ENCODE results near the gene SPIB. TPM values are rescaled to one million over a fixed set of nuclear protein-coding genes. Genes with fewer than 3 reads are reported as not detected.

Gene SPIB
- polyA plus RNA-seq: under 1 TPM; 0.06 to 0.22 TPM

DNA sequence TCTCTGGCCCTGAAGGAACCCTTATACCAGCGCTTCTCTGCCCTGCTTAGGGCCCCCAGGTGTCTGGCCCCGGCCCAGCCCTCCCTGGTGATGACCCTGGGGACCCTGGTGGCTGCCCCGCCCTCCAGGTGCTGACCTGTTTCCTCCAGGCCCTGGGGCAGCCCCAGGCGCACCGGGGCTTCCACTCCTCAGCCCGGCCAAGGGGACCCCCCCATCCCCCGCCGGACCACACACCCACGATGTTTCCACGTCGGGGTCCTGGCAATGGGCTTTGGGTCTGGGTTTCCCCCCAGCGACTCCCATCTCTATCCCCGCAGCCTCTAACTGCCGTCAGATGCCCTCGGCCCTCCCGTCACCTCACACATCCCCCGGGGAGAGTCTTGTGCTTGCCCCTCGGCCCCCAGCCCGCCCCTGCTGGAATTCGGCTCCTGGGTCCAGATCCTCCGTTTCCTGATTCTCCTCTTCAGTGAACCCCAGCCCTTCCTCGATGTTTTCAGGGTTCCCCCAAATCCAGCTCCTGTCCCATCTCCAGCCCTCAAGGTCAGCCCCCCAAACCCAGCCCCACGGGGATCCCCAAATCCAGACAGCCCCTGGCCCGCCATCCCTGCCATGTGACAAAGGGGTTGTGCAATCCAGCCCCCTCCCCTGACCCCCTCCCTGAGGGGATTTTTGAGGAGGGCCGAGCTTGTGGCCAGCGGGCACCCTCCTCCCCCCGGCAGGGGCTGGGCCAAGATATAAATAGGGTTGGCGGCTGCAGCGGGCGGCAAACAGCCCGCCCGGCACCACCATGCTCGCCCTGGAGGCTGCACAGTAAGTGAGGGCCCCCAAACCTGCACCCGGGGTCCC is at the start of gene SPIB:
Gene SPIB (plus strand): TSS at position 763 of the 846 bp plus-strand sequence. CDS start 25 bp downstream, at position 788.
- Histone ChIP-seq H3K9me3 (ENCODE audit: control insufficient read depth in 2 of 2, insufficient read depth in 1 of 2, low read depth in 1 of 2, low read length in 1 of 2) (no peaks in the 10 kb centered on the region), H3K4me1 (ENCODE audit: control insufficient read depth in 2 of 2, insufficient read depth in 2 of 2, low read length in 1 of 2) (peaks cover 0 to 3% of the 10 kb centered on the region in 2 donors), H3K27ac (ENCODE audit: low read depth in 2 of 2, low read length in 1 of 2) (no peak within 1 kb of the TSS), H3K27me3 (ENCODE audit: control insufficient read depth in 1 of 2, insufficient read depth in 2 of 2, low read length in 2 of 2) (peaks cover 0 to 12% of the 10 kb centered on the region in 2 donors), H3K36me3 (ENCODE audit: control insufficient read depth in 2 of 2, insufficient read depth in 2 of 2, low read length in 1 of 2) (no peaks in the 10 kb centered on the region), H3K4me3 (ENCODE audit: low read depth in 1 of 2, low read length in 2 of 2) (no peak within 1 kb of the TSS)
- 18 to 19% methylated on average over 31 to 34 of the region's 34 CpGs for WGBS, 2 donors

DNA sequence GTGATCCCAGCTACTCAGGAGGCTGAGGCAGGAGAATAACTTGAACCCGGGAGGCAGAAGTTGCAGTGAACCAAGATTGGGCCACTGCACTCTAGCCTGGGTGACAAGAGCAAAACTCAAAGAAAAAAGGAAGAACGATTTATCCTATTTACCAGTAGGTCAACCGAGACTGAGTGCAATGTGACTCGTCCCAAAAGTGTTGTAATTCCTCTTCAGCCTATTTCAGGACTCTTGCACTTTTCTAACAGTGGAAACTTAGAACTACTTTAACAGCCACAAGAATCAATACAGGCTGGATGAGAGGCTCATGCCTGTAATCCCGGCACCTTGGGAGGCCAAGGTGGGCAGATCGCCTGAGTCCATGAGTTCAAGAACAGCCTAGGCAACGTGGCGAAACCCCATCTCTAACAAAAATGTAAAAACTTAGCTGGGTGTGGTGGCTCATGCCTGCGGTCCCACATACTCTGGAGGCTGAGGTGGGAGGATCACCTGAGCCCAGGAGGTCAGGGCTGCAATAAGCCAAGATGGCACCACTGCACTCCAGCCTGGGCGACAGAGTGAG is 46.7 kb upstream of the SPIB start:
- H3K4me3 ChIP-seq (ENCODE audit: low read depth in 1 of 2, low read length in 2 of 2): no peak overlapping the region
- H3K27ac ChIP-seq (ENCODE audit: low read depth in 2 of 2, low read length in 1 of 2): no peak overlapping the region
- 83% methylated on average over 10 of the region's 10 CpGs for WGBS, 2 donors
- no peaks in the 10 kb centered on the region for H3K4me1 ChIP-seq (ENCODE audit: control insufficient read depth in 2 of 2, insufficient read depth in 2 of 2, low read length in 1 of 2)
- no peaks in the 10 kb centered on the region for H3K36me3 ChIP-seq (ENCODE audit: control insufficient read depth in 2 of 2, insufficient read depth in 2 of 2, low read length in 1 of 2)
- no peaks in the 10 kb centered on the region for H3K27me3 ChIP-seq (ENCODE audit: control insufficient read depth in 1 of 2, insufficient read depth in 2 of 2, low read length in 2 of 2)
- no peaks in the 10 kb centered on the region for H3K9me3 ChIP-seq (ENCODE audit: control insufficient read depth in 2 of 2, insufficient read depth in 1 of 2, low read depth in 1 of 2, low read length in 1 of 2)

DNA sequence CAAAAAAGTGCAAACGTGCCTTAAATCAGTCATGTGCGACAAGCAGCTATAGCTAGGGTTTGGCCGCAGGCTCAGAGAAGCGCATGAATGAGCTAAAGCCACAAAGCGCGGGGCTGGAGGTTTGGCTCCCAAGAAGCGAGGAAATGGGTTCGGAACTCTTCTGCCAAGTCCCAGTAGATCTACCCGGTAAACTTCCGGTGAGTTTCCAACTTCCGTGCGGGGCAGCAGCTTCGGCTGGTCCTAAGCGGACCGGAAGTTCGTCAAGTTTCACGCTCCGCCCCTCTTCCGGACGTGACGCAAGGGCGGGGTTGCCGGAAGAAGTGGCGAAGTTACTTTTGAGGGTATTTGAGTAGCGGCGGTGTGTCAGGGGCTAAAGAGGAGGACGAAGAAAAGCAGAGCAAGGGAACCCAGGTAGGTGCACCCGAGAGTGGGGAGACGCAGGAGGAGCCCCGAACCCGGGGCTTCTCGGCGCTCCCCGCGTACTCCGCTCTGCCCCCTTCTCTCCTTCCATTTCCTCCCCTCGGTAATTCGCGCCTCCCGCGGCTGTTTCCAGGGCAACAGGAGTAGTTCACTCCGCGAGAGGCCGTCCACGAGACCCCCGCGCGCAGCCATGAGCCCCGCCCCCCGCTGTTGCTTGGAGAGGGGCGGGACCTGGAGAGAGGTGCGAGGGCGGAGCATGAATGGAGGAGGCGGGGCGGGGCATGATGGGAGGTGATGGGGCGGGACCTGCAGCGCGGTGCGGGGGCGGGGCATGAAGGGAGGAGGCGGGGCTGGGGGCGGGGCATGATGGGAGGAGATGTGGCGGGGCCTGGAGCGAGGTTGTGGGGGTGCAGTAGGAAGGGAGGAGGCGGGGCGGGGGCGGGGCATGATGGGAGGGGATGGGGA is 42.3 kb upstream of the SPIB start, which contains the start of gene NR1H2:
Gene NR1H2 (plus strand): TSS at position 292 of the 885 bp plus-strand sequence. CDS start 1,149 bp downstream, outside the sequence.
- WGBS, 2 donors: 1% methylated on average over 51 to 67 of the region's 67 CpGs
- no peaks in the 10 kb centered on the region for H3K27me3 ChIP-seq (ENCODE audit: control insufficient read depth in 1 of 2, insufficient read depth in 2 of 2, low read length in 2 of 2)
- H3K27ac ChIP-seq (ENCODE audit: low read depth in 2 of 2, low read length in 1 of 2): peak within 1 kb of the TSS; percentile 99 to 100
- H3K4me1 ChIP-seq (ENCODE audit: control insufficient read depth in 2 of 2, insufficient read depth in 2 of 2, low read length in 1 of 2): no peaks in the 10 kb centered on the region
- peak within 1 kb of the TSS; percentile 85 to 92 for H3K4me3 ChIP-seq (ENCODE audit: low read depth in 1 of 2, low read length in 2 of 2)
- peaks cover 12 to 32% of the 10 kb centered on the region in 2 donors for H3K36me3 ChIP-seq (ENCODE audit: control insufficient read depth in 2 of 2, insufficient read depth in 2 of 2, low read length in 1 of 2)
- no peaks in the 10 kb centered on the region for H3K9me3 ChIP-seq (ENCODE audit: control insufficient read depth in 2 of 2, insufficient read depth in 1 of 2, low read depth in 1 of 2, low read length in 1 of 2)

DNA sequence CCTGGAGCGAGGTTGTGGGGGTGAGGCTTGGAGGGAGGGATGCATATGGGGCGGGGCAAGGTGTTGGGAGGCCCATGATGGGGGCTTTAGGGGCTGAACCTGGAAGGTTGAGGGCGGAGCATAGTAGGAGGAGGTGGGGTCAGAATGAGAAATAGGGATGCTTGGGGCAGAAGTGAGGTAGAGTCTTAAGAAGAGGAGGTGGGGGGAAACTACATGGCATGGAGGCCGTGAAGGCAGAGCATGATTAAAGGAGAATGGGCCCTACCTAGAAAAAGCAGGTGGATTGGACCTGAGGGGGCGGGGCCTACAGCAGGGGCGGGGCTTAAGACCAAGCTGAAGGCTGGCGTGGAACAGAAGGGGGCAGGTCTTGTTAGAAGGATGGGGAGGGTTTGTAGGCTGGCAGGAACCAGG is 41.7 kb upstream of the SPIB start:
- peak overlapping the region; percentile 56 to 100 for H3K27ac ChIP-seq (ENCODE audit: low read depth in 2 of 2, low read length in 1 of 2)

DNA sequence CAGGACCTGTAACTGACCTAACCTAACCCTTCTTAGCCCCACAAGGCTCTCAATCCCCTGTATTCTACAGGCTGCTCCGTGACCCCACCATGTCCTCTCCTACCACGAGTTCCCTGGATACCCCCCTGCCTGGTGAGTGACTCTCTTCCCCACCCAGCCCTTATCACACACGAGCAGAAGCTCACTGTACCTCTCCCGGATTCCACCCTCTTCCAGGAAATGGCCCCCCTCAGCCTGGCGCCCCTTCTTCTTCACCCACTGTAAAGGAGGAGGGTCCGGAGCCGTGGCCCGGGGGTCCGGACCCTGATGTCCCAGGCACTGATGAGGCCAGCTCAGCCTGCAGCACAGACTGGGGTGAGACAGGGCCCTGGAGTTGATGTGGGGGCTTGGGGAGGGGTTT is 41.2 kb upstream of the SPIB start:
- WGBS, 2 donors: 78 to 82% methylated on average over 9 of the region's 9 CpGs
- Histone ChIP-seq H3K27ac (ENCODE audit: low read depth in 2 of 2, low read length in 1 of 2) (no peak overlapping the region), H3K4me1 (ENCODE audit: control insufficient read depth in 2 of 2, insufficient read depth in 2 of 2, low read length in 1 of 2) (no peaks in the 10 kb centered on the region), H3K27me3 (ENCODE audit: control insufficient read depth in 1 of 2, insufficient read depth in 2 of 2, low read length in 2 of 2) (no peaks in the 10 kb centered on the region), H3K36me3 (ENCODE audit: control insufficient read depth in 2 of 2, insufficient read depth in 2 of 2, low read length in 1 of 2) (peaks cover 12 to 42% of the 10 kb centered on the region in 2 donors), H3K9me3 (ENCODE audit: control insufficient read depth in 2 of 2, insufficient read depth in 1 of 2, low read depth in 1 of 2, low read length in 1 of 2) (no peaks in the 10 kb centered on the region), H3K4me3 (ENCODE audit: low read depth in 1 of 2, low read length in 2 of 2) (no peak overlapping the region)

More for the DNA sequence above, 41.7 kb upstream of the SPIB start:
- Histone ChIP-seq H3K36me3 (ENCODE audit: control insufficient read depth in 2 of 2, insufficient read depth in 2 of 2, low read length in 1 of 2) (peaks cover 12 to 38% of the 10 kb centered on the region in 2 donors), H3K4me3 (ENCODE audit: low read depth in 1 of 2, low read length in 2 of 2) (peak overlapping the region in 1 of 2 donors; percentile 85), H3K9me3 (ENCODE audit: control insufficient read depth in 2 of 2, insufficient read depth in 1 of 2, low read depth in 1 of 2, low read length in 1 of 2) (no peaks in the 10 kb centered on the region), H3K4me1 (ENCODE audit: control insufficient read depth in 2 of 2, insufficient read depth in 2 of 2, low read length in 1 of 2) (no peaks in the 10 kb centered on the region), H3K27me3 (ENCODE audit: control insufficient read depth in 1 of 2, insufficient read depth in 2 of 2, low read length in 2 of 2) (no peaks in the 10 kb centered on the region)
- 46 to 49% methylated on average over 7 of the region's 7 CpGs for WGBS, 2 donors

DNA sequence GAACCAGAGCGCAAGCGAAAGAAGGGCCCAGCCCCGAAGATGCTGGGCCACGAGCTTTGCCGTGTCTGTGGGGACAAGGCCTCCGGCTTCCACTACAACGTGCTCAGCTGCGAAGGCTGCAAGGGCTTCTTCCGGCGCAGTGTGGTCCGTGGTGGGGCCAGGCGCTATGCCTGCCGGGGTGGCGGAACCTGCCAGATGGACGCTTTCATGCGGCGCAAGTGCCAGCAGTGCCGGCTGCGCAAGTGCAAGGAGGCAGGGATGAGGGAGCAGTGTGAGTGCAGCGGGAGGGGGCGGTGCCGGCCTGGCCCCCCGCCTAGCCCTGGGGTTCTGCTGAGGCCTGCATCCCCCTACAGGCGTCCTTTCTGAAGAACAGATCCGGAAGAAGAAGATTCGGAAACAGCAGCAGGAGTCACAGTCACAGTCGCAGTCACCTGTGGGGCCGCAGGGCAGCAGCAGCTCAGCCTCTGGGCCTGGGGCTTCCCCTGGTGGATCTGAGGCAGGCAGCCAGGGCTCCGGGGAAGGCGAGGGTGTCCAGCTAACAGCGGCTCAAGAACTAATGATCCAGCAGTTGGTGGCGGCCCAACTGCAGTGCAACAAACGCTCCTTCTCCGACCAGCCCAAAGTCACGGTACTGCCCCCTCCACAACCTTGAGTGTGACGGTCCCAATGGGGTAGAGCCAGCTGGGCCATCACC is 40.4 kb upstream of the SPIB start:
- Histone ChIP-seq H3K27me3 (ENCODE audit: control insufficient read depth in 1 of 2, insufficient read depth in 2 of 2, low read length in 2 of 2) (no peaks in the 10 kb centered on the region), H3K4me3 (ENCODE audit: low read depth in 1 of 2, low read length in 2 of 2) (no peak overlapping the region), H3K27ac (ENCODE audit: low read depth in 2 of 2, low read length in 1 of 2) (no peak overlapping the region), H3K36me3 (ENCODE audit: control insufficient read depth in 2 of 2, insufficient read depth in 2 of 2, low read length in 1 of 2) (peaks cover 12 to 43% of the 10 kb centered on the region in 2 donors), H3K4me1 (ENCODE audit: control insufficient read depth in 2 of 2, insufficient read depth in 2 of 2, low read length in 1 of 2) (no peaks in the 10 kb centered on the region), H3K9me3 (ENCODE audit: control insufficient read depth in 2 of 2, insufficient read depth in 1 of 2, low read depth in 1 of 2, low read length in 1 of 2) (no peaks in the 10 kb centered on the region)
- 93 to 94% methylated on average over 34 to 36 of the region's 36 CpGs for WGBS, 2 donors

DNA sequence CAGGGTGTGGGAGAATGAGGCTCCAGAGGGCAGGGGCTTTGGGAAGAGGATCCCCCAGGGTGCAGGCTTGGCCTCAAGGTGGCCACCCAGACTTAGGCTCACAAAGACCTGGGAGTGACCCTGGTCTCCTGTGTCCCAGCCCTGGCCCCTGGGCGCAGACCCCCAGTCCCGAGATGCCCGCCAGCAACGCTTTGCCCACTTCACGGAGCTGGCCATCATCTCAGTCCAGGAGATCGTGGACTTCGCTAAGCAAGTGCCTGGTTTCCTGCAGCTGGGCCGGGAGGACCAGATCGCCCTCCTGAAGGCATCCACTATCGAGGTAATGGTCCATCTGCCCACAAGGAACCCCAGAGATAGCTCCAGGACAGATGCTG is 39.9 kb upstream of the SPIB start:
- no peaks in the 10 kb centered on the region for H3K4me1 ChIP-seq (ENCODE audit: control insufficient read depth in 2 of 2, insufficient read depth in 2 of 2, low read length in 1 of 2)
- no peak overlapping the region for H3K27ac ChIP-seq (ENCODE audit: low read depth in 2 of 2, low read length in 1 of 2)
- no peaks in the 10 kb centered on the region for H3K9me3 ChIP-seq (ENCODE audit: control insufficient read depth in 2 of 2, insufficient read depth in 1 of 2, low read depth in 1 of 2, low read length in 1 of 2)
- no peaks in the 10 kb centered on the region for H3K27me3 ChIP-seq (ENCODE audit: control insufficient read depth in 1 of 2, insufficient read depth in 2 of 2, low read length in 2 of 2)
- 91 to 94% methylated on average over 10 of the region's 10 CpGs for WGBS, 2 donors
- H3K36me3 ChIP-seq (ENCODE audit: control insufficient read depth in 2 of 2, insufficient read depth in 2 of 2, low read length in 1 of 2): peaks cover 12 to 43% of the 10 kb centered on the region in 2 donors
- H3K4me3 ChIP-seq (ENCODE audit: low read depth in 1 of 2, low read length in 2 of 2): no peak overlapping the region

DNA sequence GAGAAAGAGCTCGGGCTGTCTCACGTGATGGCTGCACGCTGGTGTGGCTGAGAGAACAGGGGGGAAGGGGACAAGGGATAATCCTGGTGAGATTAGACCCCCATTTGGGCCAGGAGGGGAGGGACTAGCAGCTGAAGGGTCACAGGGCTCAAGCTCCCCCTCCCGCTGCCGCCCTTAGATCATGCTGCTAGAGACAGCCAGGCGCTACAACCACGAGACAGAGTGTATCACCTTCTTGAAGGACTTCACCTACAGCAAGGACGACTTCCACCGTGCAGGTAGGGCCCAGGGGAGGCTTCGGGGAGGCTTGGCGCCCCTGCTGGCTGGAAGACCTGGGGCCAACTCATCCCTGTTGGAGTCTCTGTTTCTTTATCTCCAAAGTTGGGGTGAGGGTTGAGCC is 39.1 kb upstream of the SPIB start:
- no peak overlapping the region for H3K27ac ChIP-seq (ENCODE audit: low read depth in 2 of 2, low read length in 1 of 2)
- 93 to 95% methylated on average over 11 of the region's 11 CpGs for WGBS, 2 donors
- no peaks in the 10 kb centered on the region for H3K27me3 ChIP-seq (ENCODE audit: control insufficient read depth in 1 of 2, insufficient read depth in 2 of 2, low read length in 2 of 2)
- peaks cover 12 to 43% of the 10 kb centered on the region in 2 donors for H3K36me3 ChIP-seq (ENCODE audit: control insufficient read depth in 2 of 2, insufficient read depth in 2 of 2, low read length in 1 of 2)
- no peaks in the 10 kb centered on the region for H3K4me1 ChIP-seq (ENCODE audit: control insufficient read depth in 2 of 2, insufficient read depth in 2 of 2, low read length in 1 of 2)
- H3K9me3 ChIP-seq (ENCODE audit: control insufficient read depth in 2 of 2, insufficient read depth in 1 of 2, low read depth in 1 of 2, low read length in 1 of 2): no peaks in the 10 kb centered on the region
- no peak overlapping the region for H3K4me3 ChIP-seq (ENCODE audit: low read depth in 1 of 2, low read length in 2 of 2)

DNA sequence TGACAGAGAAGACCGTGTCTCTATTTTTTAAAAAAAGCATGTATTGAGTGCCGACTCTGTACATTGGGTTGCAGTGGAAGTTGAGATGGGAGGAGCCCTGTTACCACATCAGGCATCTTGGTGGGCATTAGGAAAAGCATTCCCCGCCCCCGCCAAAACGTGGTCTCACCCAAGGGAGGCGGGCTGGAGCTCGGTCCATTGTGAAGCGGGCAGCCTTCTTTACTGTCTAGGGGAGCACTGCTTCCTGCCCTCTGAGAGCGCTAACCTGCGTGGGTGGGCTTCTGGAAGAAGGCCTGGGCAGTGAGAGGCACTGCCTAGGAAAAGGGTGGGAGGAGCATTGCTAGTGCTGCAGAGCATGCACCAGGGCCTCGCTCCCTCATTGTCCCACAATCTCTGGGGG is 38.6 kb upstream of the SPIB start:
- no peaks in the 10 kb centered on the region for H3K9me3 ChIP-seq (ENCODE audit: control insufficient read depth in 2 of 2, insufficient read depth in 1 of 2, low read depth in 1 of 2, low read length in 1 of 2)
- 80 to 82% methylated on average over 11 of the region's 11 CpGs for WGBS, 2 donors
- no peak overlapping the region for H3K4me3 ChIP-seq (ENCODE audit: low read depth in 1 of 2, low read length in 2 of 2)
- H3K36me3 ChIP-seq (ENCODE audit: control insufficient read depth in 2 of 2, insufficient read depth in 2 of 2, low read length in 1 of 2): peaks cover 12 to 43% of the 10 kb centered on the region in 2 donors
- H3K27me3 ChIP-seq (ENCODE audit: control insufficient read depth in 1 of 2, insufficient read depth in 2 of 2, low read length in 2 of 2): no peaks in the 10 kb centered on the region
- H3K27ac ChIP-seq (ENCODE audit: low read depth in 2 of 2, low read length in 1 of 2): no peak overlapping the region
- no peaks in the 10 kb centered on the region for H3K4me1 ChIP-seq (ENCODE audit: control insufficient read depth in 2 of 2, insufficient read depth in 2 of 2, low read length in 1 of 2)
